ENCODE results near the gene OR2T5. TPM values are rescaled to one million over a fixed set of nuclear protein-coding genes. Genes with fewer than 3 reads are reported as not detected.
"Not testable (repeated sequence)": the region's sequence is repeated elsewhere in the genome, so short reads cannot be mapped to it uniquely, and the experiment has no call there.

Gene OR2T5
- total RNA-seq, 1 experiment from 2014 or later = not detected

GRCh38 chr1:248500305-248501035 is 12.1 kb downstream of the OR2T5 start:
- DNase-seq; H3K36me3 ChIP-seq (ENCODE audit: low read depth); H3K27me3 ChIP-seq (ENCODE audit: insufficient read depth, low read depth); H3K4me1 ChIP-seq (replicated peaks; ENCODE audit: insufficient read depth); H3K9me3 ChIP-seq (ENCODE audit: insufficient read depth, low read depth); H4K20me1 ChIP-seq (ENCODE audit: insufficient read depth); H2AFZ ChIP-seq; H3K4me3 ChIP-seq; H3K4me2 ChIP-seq; H3K27ac ChIP-seq; H3F3A ChIP-seq (ENCODE audit: insufficient read depth, low read depth); CTCF ChIA-PET; POLR2A ChIA-PET (ENCODE audit: unreplicated experiment); H3K9me2 ChIP-seq (ENCODE audit: insufficient read depth); H3K79me2 ChIP-seq (ENCODE audit: low read depth); BruUV-seq (replicated peaks); intact Hi-C loops (cut with micrococcal nuclease; ENCODE audit: unreplicated experiment): not testable (repeated sequence)

GRCh38 chr1:248507773-248508172 is 19.4 kb downstream of the OR2T5 start, which contains the start of gene OR2G6:
Gene OR2G6, plus strand, starts transcription at chr1:248508073. Its CDS starts 13,574 bp downstream, at chr1:248521647.
- H3K27me3 ChIP-seq (ENCODE audit: insufficient read depth, low read depth); H3F3A ChIP-seq (ENCODE audit: insufficient read depth, low read depth); H3K79me2 ChIP-seq (ENCODE audit: low read depth); H3K9me2 ChIP-seq (ENCODE audit: insufficient read depth); H3K9me3 ChIP-seq (ENCODE audit: insufficient read depth, low read depth); H3K4me1 ChIP-seq (replicated peaks; ENCODE audit: insufficient read depth); intact Hi-C loops (cut with micrococcal nuclease; ENCODE audit: unreplicated experiment); H3K36me3 ChIP-seq (ENCODE audit: low read depth); DNase-seq; H4K20me1 ChIP-seq (ENCODE audit: insufficient read depth); BruUV-seq (replicated peaks); H3K27ac ChIP-seq; POLR2A ChIA-PET (ENCODE audit: unreplicated experiment); H2AFZ ChIP-seq; H3K4me2 ChIP-seq; H3K4me3 ChIP-seq; CTCF ChIA-PET: not testable (repeated sequence)

GRCh38 chr1:248510217-248510616 is 21.8 kb downstream of the OR2T5 start:
- DNase-seq; H3F3A ChIP-seq (ENCODE audit: insufficient read depth, low read depth); H3K4me2 ChIP-seq; H2AFZ ChIP-seq; H3K27me3 ChIP-seq (ENCODE audit: insufficient read depth, low read depth); H3K36me3 ChIP-seq (ENCODE audit: low read depth); H3K27ac ChIP-seq; H3K9me3 ChIP-seq (ENCODE audit: insufficient read depth, low read depth); H3K4me1 ChIP-seq (replicated peaks; ENCODE audit: insufficient read depth); CTCF ChIA-PET; H3K79me2 ChIP-seq (ENCODE audit: low read depth); H3K4me3 ChIP-seq; POLR2A ChIA-PET (ENCODE audit: unreplicated experiment); intact Hi-C loops (cut with micrococcal nuclease; ENCODE audit: unreplicated experiment); H4K20me1 ChIP-seq (ENCODE audit: insufficient read depth); BruUV-seq (replicated peaks); H3K9me2 ChIP-seq (ENCODE audit: insufficient read depth): not testable (repeated sequence)

GRCh38 chr1:248521856-248522255 is 33.5 kb downstream of the OR2T5 start:
- no peaks in the 10 kb centered on the region for H3K36me3 ChIP-seq (ENCODE audit: low read depth)
- no peaks in the 10 kb centered on the region for H3K9me2 ChIP-seq (ENCODE audit: insufficient read depth)
- no peak for DNase-seq
- no peaks in the 10 kb centered on the region for H4K20me1 ChIP-seq (ENCODE audit: insufficient read depth)
- H3K4me2 ChIP-seq = no peak overlapping the region
- TF ChIP-seq CTCF (conservative IDR thresholded peaks at IDR 0.05) (no peak), EZH2 (IDR thresholded peaks at IDR 0.05; ENCODE audit: low read depth) (no peak)
- BruUV-seq (replicated peaks) = no TSS peak
- no peaks in the 10 kb centered on the region for H3F3A ChIP-seq (ENCODE audit: insufficient read depth, low read depth)
- H3K9me3 ChIP-seq (ENCODE audit: insufficient read depth, low read depth) = no peaks in the 10 kb centered on the region
- intact Hi-C loops (cut with micrococcal nuclease; ENCODE audit: unreplicated experiment) = no loop called here
- no peaks in the 10 kb centered on the region for H3K27me3 ChIP-seq (ENCODE audit: insufficient read depth, low read depth)
- H2AFZ ChIP-seq = no peak overlapping the region
- POLR2A ChIA-PET (ENCODE audit: unreplicated experiment) = no interaction called here
- H3K4me3 ChIP-seq = no peak overlapping the region
- CTCF ChIA-PET = no interaction called here
- no peak overlapping the region for H3K27ac ChIP-seq
- H3K79me2 ChIP-seq (ENCODE audit: low read depth) = no peaks in the 10 kb centered on the region
- no peaks in the 10 kb centered on the region for H3K4me1 ChIP-seq (replicated peaks; ENCODE audit: insufficient read depth)

- POLR2A ChIA-PET (ENCODE audit: unreplicated experiment) = not testable (repeated sequence)
Observed at GRCh38 chr1:248537449-248537848, 49.1 kb downstream of the OR2T5 start.

More at GRCh38 chr1:248537449-248537848, 49.1 kb downstream of the OR2T5 start:
- H3K4me1 ChIP-seq (replicated peaks; ENCODE audit: insufficient read depth); H3K79me2 ChIP-seq (ENCODE audit: low read depth); H3K27ac ChIP-seq; H4K20me1 ChIP-seq (ENCODE audit: insufficient read depth); CTCF ChIA-PET; H3K27me3 ChIP-seq (ENCODE audit: insufficient read depth, low read depth); H3K4me3 ChIP-seq; H3K4me2 ChIP-seq; H3F3A ChIP-seq (ENCODE audit: insufficient read depth, low read depth); H2AFZ ChIP-seq; H3K9me2 ChIP-seq (ENCODE audit: insufficient read depth); BruUV-seq (replicated peaks); H3K9me3 ChIP-seq (ENCODE audit: insufficient read depth, low read depth); DNase-seq; intact Hi-C loops (cut with micrococcal nuclease; ENCODE audit: unreplicated experiment); H3K36me3 ChIP-seq (ENCODE audit: low read depth): not testable (repeated sequence)

Measured in PC-9 (cell line).